Keratinocyte (primary cell): Measurements from ENCODE around the gene NCAM2. TPM values are rescaled to one million over a fixed set of nuclear protein-coding genes. Genes with fewer than 3 reads are reported as not detected.

Experiments used
- DNase-seq: peaks from one replicate; pipeline ENCODE4 v3.0.0-alpha.2; 2011; ENCODE audit warnings: low read depth, missing footprints, low spot score
- FAIRE-seq: peaks from 2 replicates; lab custom pipeline; 2011; peaks lifted over from hg19 to GRCh38; lab: Jason Lieb, UNC
- H2AFZ ChIP-seq: 2 replicates; pipeline ENCODE4 v1.6.0; 2012; ENCODE audit warnings: low read length, control low read depth, inconsistent platforms; ENCODE audit not compliant: control insufficient read depth
- H3K27ac ChIP-seq: 2 replicates; pipeline ENCODE4 v1.5.1; 2011; ENCODE audit warnings: low read length; ENCODE audit not compliant: control insufficient read depth, insufficient read depth
- H3K27me3 ChIP-seq: 3 replicates; pipeline ENCODE4 v1.6.0; 2011; ENCODE audit warnings: low read length; ENCODE audit not compliant: control insufficient read depth, insufficient read depth; ENCODE audit errors: extremely low read depth
- H3K36me3 ChIP-seq, 2 experiments: 2 replicates in 1 of 2; 3 replicates in 1 of 2; pipeline ENCODE4 v1.5.1; 2011; ENCODE audit warnings: low read length in 2 of 2, mild to moderate bottlenecking in 1 of 2; ENCODE audit not compliant: control insufficient read depth in 2 of 2, insufficient read depth in 2 of 2; ENCODE audit errors: extremely low read depth in 1 of 2
- H3K4me1 ChIP-seq: 3 replicates; pipeline ENCODE4 v1.5.1; 2011; ENCODE audit warnings: low read length; ENCODE audit not compliant: control insufficient read depth, insufficient read depth; ENCODE audit errors: extremely low read depth
- H3K4me2 ChIP-seq: 3 replicates; pipeline ENCODE4 v1.6.0; 2011; ENCODE audit warnings: low read depth, low read length; ENCODE audit not compliant: control insufficient read depth, insufficient read depth; ENCODE audit errors: extremely low read depth
- H3K4me3 ChIP-seq, 3 experiments: fragments of 200-600 bp in 1 of 3; sonication (generic) in 1 of 3; 2 replicates in 2 of 3; 3 replicates in 1 of 3; pipeline ENCODE4 v1.5.1; 2011 to 2016; ENCODE audit warnings: low read length in 3 of 3, mild to moderate bottlenecking in 3 of 3, control low read depth in 2 of 3, inconsistent platforms in 1 of 3, low read depth in 1 of 3, mixed read lengths in 1 of 3, mixed run types in 1 of 3, moderate library complexity in 1 of 3; ENCODE audit not compliant: control insufficient read depth in 2 of 3, insufficient read depth in 2 of 3; ENCODE audit errors: extremely low read depth in 1 of 3
- H3K79me2 ChIP-seq: 2 replicates; pipeline ENCODE4 v1.6.0; 2012; ENCODE audit warnings: low read length; ENCODE audit not compliant: control insufficient read depth, insufficient read depth
- H3K9ac ChIP-seq: 3 replicates; pipeline ENCODE4 v1.6.0; 2011; ENCODE audit warnings: low read length; ENCODE audit not compliant: control insufficient read depth, insufficient read depth; ENCODE audit errors: extremely low read depth
- H3K9me1 ChIP-seq: 3 replicates; pipeline ENCODE4 v1.6.0; 2011; ENCODE audit warnings: low read length; ENCODE audit not compliant: control insufficient read depth, insufficient read depth; ENCODE audit errors: extremely low read depth
- H3K9me3 ChIP-seq: 2 replicates; pipeline ENCODE4 v1.5.1; 2012; ENCODE audit warnings: low read depth, low read length; ENCODE audit not compliant: control insufficient read depth
- H4K20me1 ChIP-seq: 3 replicates; pipeline ENCODE4 v1.6.0; 2011; ENCODE audit warnings: low read length; ENCODE audit not compliant: control insufficient read depth, insufficient read depth; ENCODE audit errors: extremely low read depth
- EZH2 ChIP-seq: IDR thresholded peaks from one replicate; pipeline ENCODE4 v1.6.1; 2012; ENCODE audit warnings: inconsistent platforms, mild to moderate bottlenecking, low read length, moderate library complexity
- dilution Hi-C: fragments of 300-500 bp; cut with MboI; formaldehyde crosslinking; loops from one replicate; pipeline ENCODE4 v1.7.0; 2020; ENCODE audit warnings: low sequenced_read_pairs; ENCODE audit not compliant: extremely low pct_ligation_motif_present
- polyA plus RNA-seq, 5 experiments: library from polyadenylated mRNA; depleted of rRNA in 3 of 5; stranded (reverse) in 3 of 5; stranded (forward) in 1 of 5; unstranded in 1 of 5; fragments of >200 nt; gene quantifications; 1 replicate in 1 of 5; 2 replicates in 3 of 5; 3 replicates in 1 of 5; pipeline versions ENCODE4 v1.2.1 to v1.2.3, GENCODE V29; 2011 to 2012; ENCODE audit warnings: missing spikeins in 2 of 5, low read depth in 1 of 5, low replicate concordance in 1 of 5
- TF ChIP-seq, protein P1 (sequence below), 3 experiments: IDR thresholded peaks in 1 of 3; conservative IDR thresholded peaks in 1 of 3; optimal IDR thresholded peaks in 1 of 3; 2 replicates in 2 of 3; 3 replicates in 1 of 3; pipeline versions ENCODE3 to v1.5.1; 2011; ENCODE audit warnings: low read length in 3 of 3, mild to moderate bottlenecking in 3 of 3, moderate library complexity in 2 of 3, control low read depth in 1 of 3, inconsistent platforms in 1 of 3; ENCODE audit not compliant: insufficient read depth in 2 of 3; ENCODE audit errors: extremely low read depth in 1 of 3

NCAM2 gene
- polyA plus RNA-seq, 1 donor (not counting 4 experiments of a cell fraction or from before 2014, with no cell fraction given), result 0.16 TPM

DNA sequence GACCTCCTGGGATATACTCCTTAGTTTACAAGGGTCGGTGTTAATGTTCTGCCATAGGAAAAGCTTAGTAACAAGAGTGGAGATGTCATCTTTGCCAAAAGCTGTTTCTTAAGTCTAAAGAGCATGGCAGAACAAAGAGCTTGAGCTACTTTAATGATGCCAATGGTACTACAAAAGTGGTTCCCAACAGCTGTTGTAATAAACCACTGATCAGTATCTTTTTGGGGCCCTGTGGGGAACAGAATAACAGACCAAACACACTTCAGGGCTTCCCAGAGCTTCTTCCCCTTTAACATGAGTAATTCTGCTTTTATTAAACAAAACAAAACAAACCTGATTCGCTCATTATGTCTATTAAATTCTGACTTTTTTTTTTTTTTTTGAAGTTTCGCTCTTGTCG, 116.3 kb downstream of the NCAM2 start:
- no peak for TF ChIP-seq EZH2
- TF ChIP-seq, protein P1, sequence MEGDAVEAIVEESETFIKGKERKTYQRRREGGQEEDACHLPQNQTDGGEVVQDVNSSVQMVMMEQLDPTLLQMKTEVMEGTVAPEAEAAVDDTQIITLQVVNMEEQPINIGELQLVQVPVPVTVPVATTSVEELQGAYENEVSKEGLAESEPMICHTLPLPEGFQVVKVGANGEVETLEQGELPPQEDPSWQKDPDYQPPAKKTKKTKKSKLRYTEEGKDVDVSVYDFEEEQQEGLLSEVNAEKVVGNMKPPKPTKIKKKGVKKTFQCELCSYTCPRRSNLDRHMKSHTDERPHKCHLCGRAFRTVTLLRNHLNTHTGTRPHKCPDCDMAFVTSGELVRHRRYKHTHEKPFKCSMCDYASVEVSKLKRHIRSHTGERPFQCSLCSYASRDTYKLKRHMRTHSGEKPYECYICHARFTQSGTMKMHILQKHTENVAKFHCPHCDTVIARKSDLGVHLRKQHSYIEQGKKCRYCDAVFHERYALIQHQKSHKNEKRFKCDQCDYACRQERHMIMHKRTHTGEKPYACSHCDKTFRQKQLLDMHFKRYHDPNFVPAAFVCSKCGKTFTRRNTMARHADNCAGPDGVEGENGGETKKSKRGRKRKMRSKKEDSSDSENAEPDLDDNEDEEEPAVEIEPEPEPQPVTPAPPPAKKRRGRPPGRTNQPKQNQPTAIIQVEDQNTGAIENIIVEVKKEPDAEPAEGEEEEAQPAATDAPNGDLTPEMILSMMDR (optimal IDR thresholded peaks at IDR 0.05 in 1 of 3, IDR thresholded peaks at IDR 0.05 in 1 of 3, conservative IDR thresholded peaks at IDR 0.05 in 1 of 3; ENCODE audit: extremely low read depth in 1 of 3, insufficient read depth in 2 of 3, low read length in 3 of 3), result no peak
- no peaks in the 10 kb centered on the region for H3K9me3 ChIP-seq
- DNase-seq (no peak), FAIRE-seq (no peak)
- no peaks in the 10 kb centered on the region for H3K27me3 ChIP-seq
- no peaks in the 10 kb centered on the region for H3K9me1 ChIP-seq
- no peaks in the 10 kb centered on the region for H4K20me1 ChIP-seq
- H3K79me2 ChIP-seq, result no peaks in the 10 kb centered on the region
- no peak overlapping the region for H3K4me2 ChIP-seq
- dilution Hi-C loops, result no loop called here
- no peaks in the 10 kb centered on the region for H3K36me3 ChIP-seq
- no peak overlapping the region for H2AFZ ChIP-seq
- H3K27ac ChIP-seq, result no peak overlapping the region
- no peak overlapping the region for H3K4me3 ChIP-seq
- H3K4me1 ChIP-seq, result no peaks in the 10 kb centered on the region
- no peak overlapping the region for H3K9ac ChIP-seq

DNA sequence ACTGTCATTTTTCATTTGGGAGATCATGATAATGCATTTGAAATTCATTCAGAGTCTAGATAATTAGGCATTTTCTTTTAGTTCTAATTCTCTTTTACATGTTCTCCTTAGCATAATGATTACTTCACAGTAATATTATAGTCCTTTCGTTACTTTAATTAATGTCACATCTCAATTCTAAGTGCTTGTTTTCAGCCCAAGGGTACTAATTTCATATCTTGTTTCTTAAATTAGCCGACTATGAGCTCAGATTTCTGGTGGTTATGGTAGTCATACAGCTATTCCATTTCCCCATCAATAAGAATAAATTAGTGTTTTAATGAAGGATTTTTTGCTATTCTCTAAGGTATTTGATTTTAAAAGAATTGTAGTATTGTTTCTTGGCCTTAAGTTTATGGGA, 120.9 kb downstream of the NCAM2 start:
- H3K9ac ChIP-seq, result no peak overlapping the region
- dilution Hi-C loops, result no loop called here
- no peak overlapping the region for H3K4me3 ChIP-seq
- H3K79me2 ChIP-seq, result no peaks in the 10 kb centered on the region
- H3K4me1 ChIP-seq, result no peaks in the 10 kb centered on the region
- H3K27me3 ChIP-seq, result no peaks in the 10 kb centered on the region
- H2AFZ ChIP-seq, result no peak overlapping the region
- H3K4me2 ChIP-seq, result no peak overlapping the region
- H3K36me3 ChIP-seq, result no peaks in the 10 kb centered on the region
- no peaks in the 10 kb centered on the region for H4K20me1 ChIP-seq
- H3K27ac ChIP-seq, result no peak overlapping the region
- no peak for FAIRE-seq
- no peaks in the 10 kb centered on the region for H3K9me3 ChIP-seq
- H3K9me1 ChIP-seq, result no peaks in the 10 kb centered on the region
- TF ChIP-seq, protein P1 (optimal IDR thresholded peaks at IDR 0.05 in 1 of 3, IDR thresholded peaks at IDR 0.05 in 1 of 3, conservative IDR thresholded peaks at IDR 0.05 in 1 of 3; ENCODE audit: extremely low read depth in 1 of 3, insufficient read depth in 2 of 3, low read length in 3 of 3), result no peak
- no peak for TF ChIP-seq EZH2
- DNase-seq, result no peak
